Gastrocnemius medialis (tissue), 4 donors: ENCODE data around the gene PTPN4. TPM values are rescaled to one million over a fixed set of nuclear protein-coding genes. Genes with fewer than 3 reads are reported as not detected.

Experiments used
- ATAC-seq, 2 donors: fragments of 150-250 bp; one replicate each; pipeline ENCODE4 v1.9.1; 2016
- DNase-seq, 2 donors: peaks; one replicate each; pipeline ENCODE4 v3.0.0-alpha.2; 2019
- H3K27ac ChIP-seq, 4 donors: fragments of 200-600 bp; sonication (generic); 1 replicate in 1 of 4; 2 replicates in 3 of 4; pipeline ENCODE4 v1.5.1; 2016 to 2018; ENCODE audit warnings: mild to moderate bottlenecking in 2 of 4, moderate library complexity in 1 of 4
- H3K27me3 ChIP-seq, 3 donors: fragments of 200-600 bp; sonication (generic) in 2 of 3; 1 replicate in 1 of 3; 2 replicates in 2 of 3; pipeline versions ENCODE4 v1.5.1 to v1.6.0; 2016 to 2019; ENCODE audit warnings: mild to moderate bottlenecking in 1 of 3, moderate library complexity in 1 of 3
- H3K36me3 ChIP-seq, 2 donors: fragments of 200-600 bp; sonication (generic) in 1 of 2; one replicate each; pipeline ENCODE4 v1.5.1; 2017 to 2018
- H3K4me1 ChIP-seq, 2 donors: fragments of 200-600 bp; sonication (generic) in 1 of 2; one replicate each; pipeline ENCODE4 v1.5.1; 2016 to 2017; ENCODE audit warnings: mild to moderate bottlenecking in 2 of 2
- H3K4me3 ChIP-seq, 4 donors: fragments of 200-600 bp; sonication (generic) in 3 of 4; 1 replicate in 1 of 4; 2 replicates in 3 of 4; pipeline ENCODE4 v1.5.1; 2016 to 2019; ENCODE audit warnings: mild to moderate bottlenecking in 2 of 4
- H3K9me3 ChIP-seq, 3 donors: fragments of 200-600 bp; sonication (generic) in 2 of 3; 1 replicate in 1 of 3; 2 replicates in 2 of 3; pipeline ENCODE4 v1.5.1; 2016 to 2019
- POLR2A ChIP-seq, 2 donors: fragments of 450-650 bp; IDR thresholded peaks; one replicate each; pipeline ENCODE4 v1.6.1; 2017; ENCODE audit warnings: antibody characterized with exemption in 2 of 2, mild to moderate bottlenecking in 2 of 2, moderate library complexity in 2 of 2
- in situ Hi-C, 4 donors: fragments of 200-750 bp; cut with MboI; loops; one replicate each; pipeline versions ENCODE4 v1.15.0 to v1.8.0; 2017; ENCODE audit warnings: low sequenced_read_pairs in 4 of 4
- intact Hi-C: fragments of 100-400 bp; cut with DNase I; formaldehyde crosslinking; loops from one replicate; pipeline ENCODE4 v1.15.1; 2023; ENCODE audit warnings: low total_unique reads
- total RNA-seq, 4 donors: library from RNA; depleted of rRNA; stranded (reverse); fragments of >200 nt; gene quantifications; one replicate each; pipeline versions ENCODE4 v1.1.0 to v1.2.3, GENCODE V29; 2016
- TF ChIP-seq, protein P1 (sequence below), 5 experiments: fragments of 450-650 bp in 3 of 5; fragments of 200-600 bp in 2 of 5; sonication (generic) in 2 of 5; IDR thresholded peaks in 4 of 5; conservative IDR thresholded peaks in 1 of 5; 1 replicate in 4 of 5; 2 replicates in 1 of 5; pipeline ENCODE4 v1.5.1; 2016 to 2019; ENCODE audit warnings: antibody characterized with exemption in 5 of 5, mild to moderate bottlenecking in 3 of 5, moderate library complexity in 3 of 5

Gene PTPN4
- total RNA-seq, 4 donors from 2014 or later = 12.7 to 37.8 (median 33.5) TPM

GRCh38 chr2:119755906-119756305 lies 3.8 kb upstream of the PTPN4 start:
- Histone ChIP-seq H3K27ac (peak overlapping the region in 3 of 4 donors; percentile 91 to 96 (median 94)), H3K4me1 (peaks cover 15 to 23% of the 10 kb centered on the region in 2 donors), H3K36me3 (no peaks in the 10 kb centered on the region), H3K27me3 (no peaks in the 10 kb centered on the region), H3K4me3 (no peak overlapping the region), H3K9me3 (no peaks in the 10 kb centered on the region)
- no peak for ATAC-seq
- DNase-seq = no peak
- in situ Hi-C loops (loop anchor here in 3 of 4 donors (10.0 to 25.0 kb wide), 4 partner anchors 69 to 419 kb away; partner anchors contain the start of gene EPB41L5 (in 1 of the 3)), intact Hi-C loops (loop anchor here (5.0 to 10.0 kb wide), 6 partner anchors 186 to 1419 kb away; partner anchors contain the start of genes EN1, EPB41L5 and TMEM185B)
- no peak for TF ChIP-seq POLR2A (IDR thresholded peaks at IDR 0.05)
- TF ChIP-seq, protein P1, sequence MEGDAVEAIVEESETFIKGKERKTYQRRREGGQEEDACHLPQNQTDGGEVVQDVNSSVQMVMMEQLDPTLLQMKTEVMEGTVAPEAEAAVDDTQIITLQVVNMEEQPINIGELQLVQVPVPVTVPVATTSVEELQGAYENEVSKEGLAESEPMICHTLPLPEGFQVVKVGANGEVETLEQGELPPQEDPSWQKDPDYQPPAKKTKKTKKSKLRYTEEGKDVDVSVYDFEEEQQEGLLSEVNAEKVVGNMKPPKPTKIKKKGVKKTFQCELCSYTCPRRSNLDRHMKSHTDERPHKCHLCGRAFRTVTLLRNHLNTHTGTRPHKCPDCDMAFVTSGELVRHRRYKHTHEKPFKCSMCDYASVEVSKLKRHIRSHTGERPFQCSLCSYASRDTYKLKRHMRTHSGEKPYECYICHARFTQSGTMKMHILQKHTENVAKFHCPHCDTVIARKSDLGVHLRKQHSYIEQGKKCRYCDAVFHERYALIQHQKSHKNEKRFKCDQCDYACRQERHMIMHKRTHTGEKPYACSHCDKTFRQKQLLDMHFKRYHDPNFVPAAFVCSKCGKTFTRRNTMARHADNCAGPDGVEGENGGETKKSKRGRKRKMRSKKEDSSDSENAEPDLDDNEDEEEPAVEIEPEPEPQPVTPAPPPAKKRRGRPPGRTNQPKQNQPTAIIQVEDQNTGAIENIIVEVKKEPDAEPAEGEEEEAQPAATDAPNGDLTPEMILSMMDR (IDR thresholded peaks at IDR 0.05 in 4 of 5, conservative IDR thresholded peaks at IDR 0.05 in 1 of 5) = no peak

- intact Hi-C loops (loop anchor here (5.0 to 10.0 kb wide), 6 partner anchors 185 to 1418 kb away; partner anchors contain the start of genes EN1, EPB41L5 and TMEM185B), in situ Hi-C loops (loop anchor here in 3 of 4 donors (10.0 to 25.0 kb wide), 4 partner anchors 68 to 418 kb away; partner anchors contain the start of gene EPB41L5 (in 1 of the 3))
- ATAC-seq = peak; percentile 64 to 77
- Histone ChIP-seq H3K27me3 (no peaks in the 10 kb centered on the region), H3K9me3 (no peaks in the 10 kb centered on the region), H3K27ac (peak overlapping the region; percentile 70 to 96 (median 92)), H3K36me3 (no peaks in the 10 kb centered on the region), H3K4me1 (peaks cover 24 to 32% of the 10 kb centered on the region in 2 donors), H3K4me3 (no peak overlapping the region)
- DNase-seq = peak; percentile 77 to 92
- TF ChIP-seq, protein P1 (IDR thresholded peaks at IDR 0.05 in 4 of 5, conservative IDR thresholded peaks at IDR 0.05 in 1 of 5) = no peak
- TF ChIP-seq POLR2A (IDR thresholded peaks at IDR 0.05) = no peak
Measured at GRCh38 chr2:119756837-119757236, 2.9 kb upstream of the PTPN4 start.

DNA sequence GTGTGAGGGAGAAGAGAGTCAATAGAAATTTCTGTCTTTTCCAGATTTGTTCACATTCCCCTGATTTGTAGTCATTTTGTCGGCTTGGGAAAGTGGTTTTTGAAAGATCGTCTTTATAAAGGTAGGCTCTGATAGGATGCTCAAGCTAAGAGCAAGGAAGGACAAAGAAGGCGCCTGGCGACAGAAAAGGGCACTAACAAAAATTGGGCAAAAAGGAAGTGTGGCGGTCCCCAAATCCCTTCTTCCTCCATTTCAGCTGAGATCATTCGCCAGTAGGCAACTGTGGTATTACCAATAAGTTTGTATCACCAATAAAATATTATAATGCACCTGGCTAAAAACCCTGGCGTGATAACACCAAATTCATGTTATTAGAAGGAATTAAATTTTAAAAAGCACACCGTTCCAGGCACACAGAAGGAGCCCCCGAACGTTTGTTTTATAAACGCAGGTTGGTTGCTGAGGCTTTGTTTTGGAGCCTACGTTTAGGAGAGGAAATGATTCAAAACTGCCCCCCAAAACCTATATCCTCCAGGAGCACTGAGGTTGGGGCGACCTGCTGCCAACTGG lies 756 bp upstream of the PTPN4 start:
- H3K4me3 ChIP-seq = peak overlapping the region; percentile 61 to 89 (median 84)
- H3K27me3 ChIP-seq = no peaks in the 10 kb centered on the region
- peaks cover 40 to 45% of the 10 kb centered on the region in 2 donors for H3K4me1 ChIP-seq
- peak overlapping the region; percentile 91 to 96 (median 95) for H3K27ac ChIP-seq
- H3K9me3 ChIP-seq = no peaks in the 10 kb centered on the region
- DNase-seq (no peak), ATAC-seq (no peak)
- TF ChIP-seq, protein P1 (IDR thresholded peaks at IDR 0.05 in 4 of 5, conservative IDR thresholded peaks at IDR 0.05 in 1 of 5) = no peak
- no peak for TF ChIP-seq POLR2A (IDR thresholded peaks at IDR 0.05)
- in situ Hi-C loops = loop anchor here in 3 of 4 donors (10.0 to 25.0 kb wide), 4 partner anchors 66 to 416 kb away; partner anchors contain the start of gene EPB41L5 (in 1 of the 3)
- intact Hi-C loops = loop anchor here (5.0 to 10.0 kb wide), 6 partner anchors 183 to 1416 kb away; partner anchors contain the start of genes EN1, EPB41L5 and TMEM185B
- no peaks in the 10 kb centered on the region for H3K36me3 ChIP-seq

DNA sequence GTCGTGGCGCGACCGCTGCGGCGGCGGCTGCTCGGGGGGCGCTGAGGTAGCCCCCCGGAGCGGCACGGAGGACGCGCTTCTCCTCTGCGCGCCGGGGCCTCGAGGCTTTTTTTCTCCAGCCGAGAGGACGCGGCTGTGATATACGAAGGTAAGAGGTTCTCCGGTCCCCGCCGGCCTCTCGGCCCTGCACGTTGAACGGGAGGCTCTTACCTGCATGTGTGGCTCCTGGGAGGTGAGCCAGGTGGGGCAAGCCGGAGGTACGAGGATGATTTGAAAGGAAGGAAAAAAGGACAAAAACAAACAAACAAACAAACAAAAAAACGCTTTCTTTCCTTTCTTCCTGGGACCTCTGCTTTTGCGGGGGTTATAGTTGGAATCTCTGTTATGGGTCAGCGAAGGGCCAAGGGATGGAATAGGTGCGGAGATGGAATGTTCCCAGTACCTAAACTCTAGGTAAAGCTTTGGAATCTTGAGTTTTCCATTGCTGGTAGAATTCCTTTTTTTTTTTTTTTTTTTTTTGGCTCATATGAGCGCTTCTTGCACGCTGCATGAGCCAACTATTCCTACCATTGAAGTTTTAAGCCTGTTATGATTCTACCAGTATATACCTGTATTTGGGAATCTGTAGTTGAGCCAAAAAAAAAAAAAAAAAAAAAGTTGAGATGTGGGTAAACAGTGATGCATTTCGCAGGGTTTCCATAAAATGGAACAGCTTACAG lies 674 bp downstream of the PTPN4 start:
- Histone ChIP-seq H3K27ac (peak overlapping the region; percentile 91 to 96 (median 95)), H3K9me3 (no peaks in the 10 kb centered on the region), H3K36me3 (no peaks in the 10 kb centered on the region), H3K4me3 (peak overlapping the region; percentile 61 to 89 (median 84)), H3K27me3 (no peaks in the 10 kb centered on the region), H3K4me1 (peaks cover 54 to 57% of the 10 kb centered on the region in 2 donors)
- DNase-seq (peak in 1 of 2 donors; percentile 20), ATAC-seq (peak; percentile 9 to 10)
- no peak for TF ChIP-seq POLR2A (IDR thresholded peaks at IDR 0.05)
- TF ChIP-seq, protein P1 (IDR thresholded peaks at IDR 0.05 in 4 of 5, conservative IDR thresholded peaks at IDR 0.05 in 1 of 5) = no peak
- in situ Hi-C loops (loop anchor here in 2 of 4 donors (25.0 kb wide), 2 partner anchors 252 to 402 kb away; partner anchors contain the start of gene EPB41L5 (in 1 of the 2)), intact Hi-C loops (loop anchor here (10.0 kb wide), 1 partner anchor 396 kb away; the partner anchor contains the start of genes C2orf76 and DBI)
